Neural progenitor cell (in vitro differentiated cells): ENCODE data around the gene CARD8. TPM values are rescaled to one million over a fixed set of nuclear protein-coding genes. Genes with fewer than 3 reads are reported as not detected.

ENCODE experiments used
- DNase-seq: peaks from one replicate; pipeline ENCODE4 v3.0.0-alpha.2; 2016; ENCODE audit warnings: low spot score
- H2AFZ ChIP-seq: fragments of 200-600 bp; sonication (generic); replicated peaks from 2 replicates; pipeline ENCODE4 v1.6.1; 2016; ENCODE audit warnings: antibody characterized with exemption
- H3F3A ChIP-seq: fragments of 200-600 bp; sonication (generic); 2 replicates; pipeline ENCODE4 v1.6.1; 2016; ENCODE audit warnings: antibody characterized with exemption, low read depth
- H3K27ac ChIP-seq: fragments of 200-600 bp; sonication (generic); 2 replicates; pipeline ENCODE4 v1.5.1; 2016; ENCODE audit warnings: mild to moderate bottlenecking
- H3K27me3 ChIP-seq: fragments of 200-600 bp; sonication (generic); 2 replicates; pipeline ENCODE4 v1.6.1; 2016; ENCODE audit warnings: mild to moderate bottlenecking, moderate library complexity
- H3K36me3 ChIP-seq: fragments of 200-600 bp; sonication (generic); 2 replicates; pipeline ENCODE4 v1.5.1; 2016
- H3K4me1 ChIP-seq: fragments of 200-600 bp; sonication (generic); 2 replicates; pipeline ENCODE4 v1.6.1; 2016; ENCODE audit warnings: mixed run types
- H3K4me2 ChIP-seq: fragments of 200-600 bp; sonication (generic); 2 replicates; pipeline ENCODE4 v1.6.1; 2016
- H3K4me3 ChIP-seq: fragments of 200-600 bp; sonication (generic); 2 replicates; pipeline ENCODE4 v1.5.1; 2016
- H3K79me2 ChIP-seq: fragments of 200-600 bp; sonication (generic); 2 replicates; pipeline ENCODE4 v1.6.1; 2016; ENCODE audit warnings: low read depth
- H3K9ac ChIP-seq: fragments of 200-600 bp; sonication (generic); 2 replicates; pipeline ENCODE4 v1.6.1; 2016
- H3K9me3 ChIP-seq: fragments of 200-600 bp; sonication (generic); 2 replicates; pipeline ENCODE4 v1.5.1; 2016; ENCODE audit warnings: low read depth
- H4K20me1 ChIP-seq: fragments of 200-600 bp; sonication (generic); 2 replicates; pipeline ENCODE4 v1.6.1; 2016; ENCODE audit warnings: low read depth
- H3K27ac Mint-ChIP-seq: 3 replicates; pipeline ENCODE4 v1.8.0; 2021; ENCODE audit warnings: mixed read lengths
- H3K27me3 Mint-ChIP-seq: 2 replicates; pipeline ENCODE4 v1.8.0; 2022; ENCODE audit warnings: low read depth, mild to moderate bottlenecking, inconsistent platforms, moderate library complexity, mixed read lengths; ENCODE audit not compliant: insufficient read depth
- H3K36me3 Mint-ChIP-seq: 3 replicates; pipeline ENCODE4 v1.8.0; 2021; ENCODE audit warnings: mixed read lengths
- H3K4me1 Mint-ChIP-seq: 3 replicates; pipeline ENCODE4 v1.8.0; 2021; ENCODE audit warnings: mixed read lengths
- H3K4me3 Mint-ChIP-seq: 3 replicates; pipeline ENCODE4 v1.8.0; 2021; ENCODE audit warnings: mild to moderate bottlenecking, moderate library complexity, mixed read lengths
- H3K9me3 Mint-ChIP-seq: 3 replicates; pipeline ENCODE4 v1.8.0; 2020; ENCODE audit warnings: mixed read lengths
- CTCF ChIP-seq: fragments of 200-600 bp; sonication (generic); IDR thresholded peaks from 2 replicates; pipeline ENCODE4 v1.5.1; 2017; ENCODE audit warnings: antibody characterized with exemption, mild to moderate bottlenecking
- EZH2 ChIP-seq: fragments of 200-600 bp; sonication (generic); IDR thresholded peaks from 2 replicates; pipeline ENCODE4 v1.6.1; 2017; ENCODE audit warnings: antibody characterized with exemption, mild to moderate bottlenecking, moderate library complexity
- EZH2phosphoT487 ChIP-seq: fragments of 200-600 bp; sonication (generic); IDR thresholded peaks from 2 replicates; pipeline ENCODE4 v1.6.1; 2017; ENCODE audit warnings: antibody characterized with exemption
- total RNA-seq: library from RNA; depleted of rRNA; stranded (reverse); fragments of >200 nt; gene quantifications from 2 replicates; pipeline ENCODE4 v1.2.3, GENCODE V29; 2015; ENCODE audit warnings: low replicate concordance

Gene CARD8
- total RNA-seq, 1 donor from 2014 or later = 59.7 TPM

- Histone ChIP-seq H3K9me3 (no peaks in the 10 kb centered on the region), H3K27ac (no peak overlapping the region), H3K36me3 (no peaks in the 10 kb centered on the region), H3K9ac (no peak overlapping the region), H3K4me1 (no peaks in the 10 kb centered on the region), H2AFZ (no peak overlapping the region), H3K4me3 (no peak overlapping the region), H4K20me1 (no peaks in the 10 kb centered on the region), H3K27me3 (no peaks in the 10 kb centered on the region), H3K4me2 (no peak overlapping the region), H3K79me2 (no peaks in the 10 kb centered on the region), H3F3A (peaks cover under 1% of the 10 kb centered on the region)
- Mint-ChIP-seq H3K4me1 (no peaks in the 10 kb centered on the region), H3K9me3 (no peaks in the 10 kb centered on the region), H3K27me3 (peaks cover 5% of the 10 kb centered on the region), H3K4me3 (no peak overlapping the region), H3K27ac (no peak overlapping the region), H3K36me3 (peaks cover 32% of the 10 kb centered on the region)
- DNase-seq = no peak
- TF ChIP-seq EZH2phosphoT487 (no peak), CTCF (no peak), EZH2 (no peak)
These were observed 97.4 kb downstream of the CARD8 start for GRCh38 chr19:48158210-48158790.

Other genes starting within 250 kb of the CARD8 start
- not detected in 2 replicates for gene CABP5, start 211.8 kb downstream of the CARD8 start, total RNA-seq
- not detected in 2 replicates for gene PLA2G4C, start 145.1 kb downstream of the CARD8 start, total RNA-seq
- 40.0 and 88.9 TPM in 2 replicates for gene LIG1, start 85.6 kb downstream of the CARD8 start, total RNA-seq
- 0.36 and 4.2 TPM in 2 replicates for gene ZSWIM9, start 85.2 kb downstream of the CARD8 start, total RNA-seq
- gene ZNF114, start 14.2 kb upstream of the CARD8 start, total RNA-seq = 5.4 and 6.0 TPM in 2 replicates
- gene EMP3, start 69.6 kb upstream of the CARD8 start, total RNA-seq = 1.2 and 10.7 TPM in 2 replicates
- 3.1 and 9.4 TPM in 2 replicates for gene TMEM143, start 108.0 kb upstream of the CARD8 start, total RNA-seq
- gene SYNGR4, start 108.5 kb upstream of the CARD8 start, total RNA-seq = not detected in 2 replicates
- 106 and 161 TPM in 2 replicates for gene KDELR1, start 135.6 kb upstream of the CARD8 start, total RNA-seq
- gene GRIN2D, start 137.8 kb upstream of the CARD8 start, total RNA-seq = 0.28 and 0.45 TPM in 2 replicates
- 10.6 and 31.5 TPM in 2 replicates for gene GRWD1, start 190.1 kb upstream of the CARD8 start, total RNA-seq
- 0.69 and 0.74 TPM in 2 replicates for gene KCNJ14, start 199.7 kb upstream of the CARD8 start, total RNA-seq
- gene CYTH2, start 213.5 kb upstream of the CARD8 start, total RNA-seq = 50.3 and 107 TPM in 2 replicates